Hepatocyte (in vitro differentiated cells): ENCODE measurements around the gene SBF2.

ENCODE experiments used
- EZH2phosphoT487 ChIP-seq: fragments of 200-600 bp; sonication (generic); IDR thresholded peaks from one replicate; pipeline ENCODE4 v1.6.1; 2018; ENCODE audit warnings: antibody characterized with exemption, mild to moderate bottlenecking, low read depth, moderate library complexity; ENCODE audit not compliant: unreplicated experiment, severe bottlenecking
- TF ChIP-seq, protein P1 (sequence below): fragments of 200-600 bp; sonication (generic); IDR thresholded peaks from 2 replicates; pipeline ENCODE4 v1.5.1; 2016; ENCODE audit warnings: antibody characterized with exemption, mild to moderate bottlenecking; ENCODE audit not compliant: poor library complexity

DNA sequence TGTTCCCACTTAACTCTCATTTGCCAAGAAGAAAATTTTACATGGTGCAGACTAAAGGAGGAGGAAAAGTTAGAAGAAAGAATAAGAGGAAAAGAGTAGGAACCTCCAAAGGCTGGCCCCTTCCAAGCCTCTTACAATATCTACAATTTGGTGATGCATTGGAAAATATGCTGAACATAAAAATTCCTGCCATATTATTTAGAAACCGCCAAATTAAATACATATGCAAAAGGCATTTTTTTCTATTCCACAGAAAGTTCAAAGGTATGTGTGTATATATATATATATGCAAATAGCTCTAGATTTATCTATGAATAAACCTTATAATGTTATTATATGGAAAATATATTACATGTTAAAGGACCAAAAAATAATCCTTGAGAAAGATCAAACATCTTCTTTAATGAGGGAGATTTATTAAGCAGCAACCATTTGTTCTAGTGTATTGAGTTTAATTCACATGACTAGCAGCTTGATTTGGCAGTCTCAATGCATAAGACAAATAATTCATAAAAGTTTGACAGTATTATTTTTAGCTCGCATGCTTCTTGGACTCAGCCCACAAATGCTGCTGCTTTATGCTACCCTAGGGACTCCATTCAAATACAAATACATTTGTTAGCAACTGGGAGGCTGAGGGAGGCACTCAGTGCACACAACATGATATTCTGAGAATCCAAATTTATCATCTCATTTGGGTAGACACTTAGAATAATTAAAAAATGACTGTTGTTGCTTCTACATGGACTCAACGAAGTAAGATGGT is 184.9 kb downstream of the SBF2 start:
- TF ChIP-seq, protein P1, sequence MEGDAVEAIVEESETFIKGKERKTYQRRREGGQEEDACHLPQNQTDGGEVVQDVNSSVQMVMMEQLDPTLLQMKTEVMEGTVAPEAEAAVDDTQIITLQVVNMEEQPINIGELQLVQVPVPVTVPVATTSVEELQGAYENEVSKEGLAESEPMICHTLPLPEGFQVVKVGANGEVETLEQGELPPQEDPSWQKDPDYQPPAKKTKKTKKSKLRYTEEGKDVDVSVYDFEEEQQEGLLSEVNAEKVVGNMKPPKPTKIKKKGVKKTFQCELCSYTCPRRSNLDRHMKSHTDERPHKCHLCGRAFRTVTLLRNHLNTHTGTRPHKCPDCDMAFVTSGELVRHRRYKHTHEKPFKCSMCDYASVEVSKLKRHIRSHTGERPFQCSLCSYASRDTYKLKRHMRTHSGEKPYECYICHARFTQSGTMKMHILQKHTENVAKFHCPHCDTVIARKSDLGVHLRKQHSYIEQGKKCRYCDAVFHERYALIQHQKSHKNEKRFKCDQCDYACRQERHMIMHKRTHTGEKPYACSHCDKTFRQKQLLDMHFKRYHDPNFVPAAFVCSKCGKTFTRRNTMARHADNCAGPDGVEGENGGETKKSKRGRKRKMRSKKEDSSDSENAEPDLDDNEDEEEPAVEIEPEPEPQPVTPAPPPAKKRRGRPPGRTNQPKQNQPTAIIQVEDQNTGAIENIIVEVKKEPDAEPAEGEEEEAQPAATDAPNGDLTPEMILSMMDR = no peak
- no peak for TF ChIP-seq EZH2phosphoT487
